ENCODE data around the gene KLHL36. TPM values are rescaled to one million over a fixed set of nuclear protein-coding genes. Genes with fewer than 3 reads are reported as not detected.

KLHL36 gene
- total RNA-seq, 2 donors from 2014 or later, result 45.1 to 61.8 TPM

Other genes with a start within 250 kb of the KLHL36 start
- 10 to 100 TPM; 21.1 to 22.2 TPM for gene MEAK7, start 143.9 kb upstream of the KLHL36 start, total RNA-seq
- 10 to 100 TPM; 51.8 to 71.0 TPM for gene COTL1, start 30.4 kb upstream of the KLHL36 start, total RNA-seq
- 10 to 100 TPM; 65.3 to 77.3 TPM for gene USP10, start 51.5 kb downstream of the KLHL36 start, total RNA-seq
- gene CRISPLD2, start 171.5 kb downstream of the KLHL36 start, total RNA-seq, result 10 to 100 TPM; 27.2 to 31.6 TPM